Mucosa of stomach (tissue), 1 donor: Measurements from ENCODE around the gene ELAVL2.

ENCODE experiments used
- H3K27me3 ChIP-seq: one replicate; pipeline ENCODE4 v1.7.0; 2013; ENCODE audit warnings: mild to moderate bottlenecking, low read length; ENCODE audit not compliant: control insufficient read depth, insufficient read depth
- H3K36me3 ChIP-seq: one replicate; pipeline ENCODE4 v1.7.0; 2013; ENCODE audit warnings: low read length; ENCODE audit not compliant: control insufficient read depth, insufficient read depth
- H3K4me1 ChIP-seq: one replicate; pipeline ENCODE4 v1.7.0; 2013; ENCODE audit warnings: mild to moderate bottlenecking, low read length; ENCODE audit not compliant: control insufficient read depth, insufficient read depth
- H3K4me3 ChIP-seq: one replicate; pipeline ENCODE4 v1.7.0; 2013; ENCODE audit warnings: low read length
- H3K9ac ChIP-seq: one replicate; pipeline ENCODE4 v1.7.0; 2013; ENCODE audit warnings: mild to moderate bottlenecking, low read length, moderate library complexity
- H3K9me3 ChIP-seq: one replicate; pipeline ENCODE4 v1.7.0; 2013; ENCODE audit warnings: mild to moderate bottlenecking, low read length, moderate library complexity; ENCODE audit not compliant: control insufficient read depth
- donor health status: Pancreatic carcinoma.

Gene ELAVL2

GRCh38 chr9:23812673-23813072 is 13.4 kb downstream of the ELAVL2 start:
- Histone ChIP-seq H3K4me3 (no peak overlapping the region), H3K27me3 (no peaks in the 10 kb centered on the region)

GRCh38 chr9:23811633-23812032 is 14.4 kb downstream of the ELAVL2 start:
- no peaks in the 10 kb centered on the region for H3K9me3 ChIP-seq

More at GRCh38 chr9:23812673-23813072, 13.4 kb downstream of the ELAVL2 start:
- Histone ChIP-seq H3K36me3 (no peaks in the 10 kb centered on the region), H3K4me1 (no peaks in the 10 kb centered on the region), H3K9me3 (no peaks in the 10 kb centered on the region), H3K9ac (no peak overlapping the region)

GRCh38 chr9:23803216-23803615 is 22.8 kb downstream of the ELAVL2 start:
- Histone ChIP-seq H3K36me3 (no peaks in the 10 kb centered on the region), H3K27me3 (no peaks in the 10 kb centered on the region), H3K9me3 (no peaks in the 10 kb centered on the region), H3K9ac (no peak overlapping the region), H3K4me3 (no peak overlapping the region), H3K4me1 (no peaks in the 10 kb centered on the region)

More at GRCh38 chr9:23811633-23812032, 14.4 kb downstream of the ELAVL2 start:
- H3K4me1 ChIP-seq = no peaks in the 10 kb centered on the region
- no peaks in the 10 kb centered on the region for H3K36me3 ChIP-seq
- H3K4me3 ChIP-seq = no peak overlapping the region
- no peaks in the 10 kb centered on the region for H3K27me3 ChIP-seq
- H3K9ac ChIP-seq = no peak overlapping the region

- Histone ChIP-seq H3K36me3 (no peaks in the 10 kb centered on the region), H3K9ac (no peak overlapping the region), H3K9me3 (no peaks in the 10 kb centered on the region), H3K4me1 (no peaks in the 10 kb centered on the region), H3K4me3 (no peak overlapping the region), H3K27me3 (no peaks in the 10 kb centered on the region)
Measured at GRCh38 chr9:23801523-23801922, 24.5 kb downstream of the ELAVL2 start.

GRCh38 chr9:23799521-23799920 is 26.5 kb downstream of the ELAVL2 start:
- Histone ChIP-seq H3K9ac (no peak overlapping the region), H3K4me3 (no peak overlapping the region), H3K27me3 (no peaks in the 10 kb centered on the region), H3K36me3 (no peaks in the 10 kb centered on the region), H3K9me3 (no peaks in the 10 kb centered on the region), H3K4me1 (no peaks in the 10 kb centered on the region)

GRCh38 chr9:23798325-23798724 is 27.7 kb downstream of the ELAVL2 start:
- Histone ChIP-seq H3K27me3 (no peaks in the 10 kb centered on the region), H3K9me3 (no peaks in the 10 kb centered on the region), H3K9ac (no peak overlapping the region), H3K4me1 (no peaks in the 10 kb centered on the region), H3K4me3 (no peak overlapping the region), H3K36me3 (no peaks in the 10 kb centered on the region)

- Histone ChIP-seq H3K4me1 (no peaks in the 10 kb centered on the region), H3K9me3 (no peaks in the 10 kb centered on the region), H3K27me3 (no peaks in the 10 kb centered on the region), H3K4me3 (no peak overlapping the region), H3K9ac (no peak overlapping the region), H3K36me3 (no peaks in the 10 kb centered on the region)
Measured at GRCh38 chr9:23796209-23796608, 29.8 kb downstream of the ELAVL2 start.

GRCh38 chr9:23790351-23791260 is 35.4 kb downstream of the ELAVL2 start:
- Histone ChIP-seq H3K4me1 (no peaks in the 10 kb centered on the region), H3K9ac (no peak overlapping the region), H3K27me3 (no peaks in the 10 kb centered on the region), H3K9me3 (no peaks in the 10 kb centered on the region), H3K4me3 (no peak overlapping the region), H3K36me3 (no peaks in the 10 kb centered on the region)

- Histone ChIP-seq H3K9ac (no peak overlapping the region), H3K9me3 (no peaks in the 10 kb centered on the region), H3K4me3 (no peak overlapping the region), H3K36me3 (no peaks in the 10 kb centered on the region), H3K4me1 (no peaks in the 10 kb centered on the region), H3K27me3 (no peaks in the 10 kb centered on the region)
Measured at GRCh38 chr9:23789529-23790254, 36.3 kb downstream of the ELAVL2 start.

GRCh38 chr9:23784962-23785361 is 41.1 kb downstream of the ELAVL2 start:
- H3K36me3 ChIP-seq = no peaks in the 10 kb centered on the region
- H3K4me3 ChIP-seq = no peak overlapping the region
- no peaks in the 10 kb centered on the region for H3K9me3 ChIP-seq
- no peaks in the 10 kb centered on the region for H3K4me1 ChIP-seq
- no peak overlapping the region for H3K9ac ChIP-seq
- H3K27me3 ChIP-seq = no peaks in the 10 kb centered on the region

GRCh38 chr9:23783509-23783908 is 42.5 kb downstream of the ELAVL2 start:
- Histone ChIP-seq H3K27me3 (no peaks in the 10 kb centered on the region), H3K36me3 (no peaks in the 10 kb centered on the region), H3K9me3 (no peaks in the 10 kb centered on the region), H3K4me3 (no peak overlapping the region), H3K4me1 (no peaks in the 10 kb centered on the region), H3K9ac (no peak overlapping the region)

- Histone ChIP-seq H3K4me3 (no peak overlapping the region), H3K9me3 (no peaks in the 10 kb centered on the region), H3K36me3 (no peaks in the 10 kb centered on the region), H3K27me3 (no peaks in the 10 kb centered on the region), H3K9ac (no peak overlapping the region), H3K4me1 (no peaks in the 10 kb centered on the region)
Measured at GRCh38 chr9:23779220-23779619, 46.8 kb downstream of the ELAVL2 start.
